Keratinocyte (primary cell): ENCODE results near the gene VPS52. TPM values are rescaled to one million over a fixed set of nuclear protein-coding genes. Genes with fewer than 3 reads are reported as not detected.

Source experiments
- DNase-seq: peaks from one replicate; pipeline ENCODE4 v3.0.0-alpha.2; 2011; ENCODE audit warnings: low read depth, missing footprints, low spot score
- FAIRE-seq: peaks from 2 replicates; lab custom pipeline; 2011; peaks lifted over from hg19 to GRCh38; lab: Jason Lieb, UNC
- H2AFZ ChIP-seq: 2 replicates; pipeline ENCODE4 v1.6.0; 2012; ENCODE audit warnings: low read length, control low read depth, inconsistent platforms; ENCODE audit not compliant: control insufficient read depth
- H3K27ac ChIP-seq: 2 replicates; pipeline ENCODE4 v1.5.1; 2011; ENCODE audit warnings: low read length; ENCODE audit not compliant: control insufficient read depth, insufficient read depth
- H3K27me3 ChIP-seq: 3 replicates; pipeline ENCODE4 v1.6.0; 2011; ENCODE audit warnings: low read length; ENCODE audit not compliant: control insufficient read depth, insufficient read depth; ENCODE audit errors: extremely low read depth
- H3K36me3 ChIP-seq, 2 experiments: 2 replicates in 1 of 2; 3 replicates in 1 of 2; pipeline ENCODE4 v1.5.1; 2011; ENCODE audit warnings: low read length in 2 of 2, mild to moderate bottlenecking in 1 of 2; ENCODE audit not compliant: control insufficient read depth in 2 of 2, insufficient read depth in 2 of 2; ENCODE audit errors: extremely low read depth in 1 of 2
- H3K4me1 ChIP-seq: 3 replicates; pipeline ENCODE4 v1.5.1; 2011; ENCODE audit warnings: low read length; ENCODE audit not compliant: control insufficient read depth, insufficient read depth; ENCODE audit errors: extremely low read depth
- H3K4me2 ChIP-seq: 3 replicates; pipeline ENCODE4 v1.6.0; 2011; ENCODE audit warnings: low read depth, low read length; ENCODE audit not compliant: control insufficient read depth, insufficient read depth; ENCODE audit errors: extremely low read depth
- H3K4me3 ChIP-seq, 3 experiments: fragments of 200-600 bp in 1 of 3; sonication (generic) in 1 of 3; 2 replicates in 2 of 3; 3 replicates in 1 of 3; pipeline ENCODE4 v1.5.1; 2011 to 2016; ENCODE audit warnings: low read length in 3 of 3, mild to moderate bottlenecking in 3 of 3, control low read depth in 2 of 3, inconsistent platforms in 1 of 3, low read depth in 1 of 3, mixed read lengths in 1 of 3, mixed run types in 1 of 3, moderate library complexity in 1 of 3; ENCODE audit not compliant: control insufficient read depth in 2 of 3, insufficient read depth in 2 of 3; ENCODE audit errors: extremely low read depth in 1 of 3
- H3K79me2 ChIP-seq: 2 replicates; pipeline ENCODE4 v1.6.0; 2012; ENCODE audit warnings: low read length; ENCODE audit not compliant: control insufficient read depth, insufficient read depth
- H3K9ac ChIP-seq: 3 replicates; pipeline ENCODE4 v1.6.0; 2011; ENCODE audit warnings: low read length; ENCODE audit not compliant: control insufficient read depth, insufficient read depth; ENCODE audit errors: extremely low read depth
- H3K9me1 ChIP-seq: 3 replicates; pipeline ENCODE4 v1.6.0; 2011; ENCODE audit warnings: low read length; ENCODE audit not compliant: control insufficient read depth, insufficient read depth; ENCODE audit errors: extremely low read depth
- H3K9me3 ChIP-seq: 2 replicates; pipeline ENCODE4 v1.5.1; 2012; ENCODE audit warnings: low read depth, low read length; ENCODE audit not compliant: control insufficient read depth
- H4K20me1 ChIP-seq: 3 replicates; pipeline ENCODE4 v1.6.0; 2011; ENCODE audit warnings: low read length; ENCODE audit not compliant: control insufficient read depth, insufficient read depth; ENCODE audit errors: extremely low read depth
- CTCF ChIP-seq, 3 experiments: IDR thresholded peaks in 1 of 3; conservative IDR thresholded peaks in 1 of 3; optimal IDR thresholded peaks in 1 of 3; 2 replicates in 2 of 3; 3 replicates in 1 of 3; pipeline versions ENCODE3 to v1.5.1; 2011; ENCODE audit warnings: low read length in 3 of 3, mild to moderate bottlenecking in 3 of 3, moderate library complexity in 2 of 3, control low read depth in 1 of 3, inconsistent platforms in 1 of 3; ENCODE audit not compliant: insufficient read depth in 2 of 3; ENCODE audit errors: extremely low read depth in 1 of 3
- EZH2 ChIP-seq: IDR thresholded peaks from one replicate; pipeline ENCODE4 v1.6.1; 2012; ENCODE audit warnings: inconsistent platforms, mild to moderate bottlenecking, low read length, moderate library complexity
- dilution Hi-C: fragments of 300-500 bp; cut with MboI; formaldehyde crosslinking; loops from one replicate; pipeline ENCODE4 v1.7.0; 2020; ENCODE audit warnings: low sequenced_read_pairs; ENCODE audit not compliant: extremely low pct_ligation_motif_present
- polyA plus RNA-seq, 5 experiments: library from polyadenylated mRNA; depleted of rRNA in 3 of 5; stranded (reverse) in 3 of 5; stranded (forward) in 1 of 5; unstranded in 1 of 5; fragments of >200 nt; gene quantifications; 1 replicate in 1 of 5; 2 replicates in 3 of 5; 3 replicates in 1 of 5; pipeline versions ENCODE4 v1.2.1 to v1.2.3, GENCODE V29; 2011 to 2012; ENCODE audit warnings: missing spikeins in 2 of 5, low read depth in 1 of 5, low replicate concordance in 1 of 5

VPS52 gene
- polyA plus RNA-seq, 1 donor (not counting 4 experiments of a cell fraction or from before 2014, with no cell fraction given), result 36.2 TPM

GRCh38 chr6:33254591-33254990 lies 17.1 kb downstream of the VPS52 start:
- H2AFZ ChIP-seq, result no peak overlapping the region
- no peak for FAIRE-seq
- H3K9me1 ChIP-seq, result no peaks in the 10 kb centered on the region
- H3K27me3 ChIP-seq, result no peaks in the 10 kb centered on the region
- H3K9me3 ChIP-seq, result no peaks in the 10 kb centered on the region
- H4K20me1 ChIP-seq, result no peaks in the 10 kb centered on the region
- H3K36me3 ChIP-seq, result peaks cover 3 to 14% of the 10 kb centered on the region in 2 experiments
- no peak overlapping the region for H3K9ac ChIP-seq
- no peak overlapping the region for H3K4me2 ChIP-seq
- H3K4me3 ChIP-seq, result no peak overlapping the region
- TF ChIP-seq EZH2, result no peak
- peaks cover 23% of the 10 kb centered on the region for H3K4me1 ChIP-seq
- dilution Hi-C loops, result no loop called here
- H3K27ac ChIP-seq, result no peak overlapping the region
- no peaks in the 10 kb centered on the region for H3K79me2 ChIP-seq
- DNase-seq, result no peak

- H3K4me3 ChIP-seq, result no peak overlapping the region
- H3K79me2 ChIP-seq, result no peaks in the 10 kb centered on the region
- no peak overlapping the region for H2AFZ ChIP-seq
- H4K20me1 ChIP-seq, result no peaks in the 10 kb centered on the region
- H3K27me3 ChIP-seq, result no peaks in the 10 kb centered on the region
- H3K9ac ChIP-seq, result no peak overlapping the region
- no peaks in the 10 kb centered on the region for H3K9me1 ChIP-seq
- H3K4me1 ChIP-seq, result peaks cover 35% of the 10 kb centered on the region
- H3K27ac ChIP-seq, result no peak overlapping the region
- no peak for FAIRE-seq
- no peak overlapping the region for H3K4me2 ChIP-seq
- dilution Hi-C loops, result no loop called here
- TF ChIP-seq EZH2 (no peak), CTCF (optimal IDR thresholded peaks at IDR 0.05 in 1 of 3, IDR thresholded peaks at IDR 0.05 in 1 of 3, conservative IDR thresholded peaks at IDR 0.05 in 1 of 3; ENCODE audit: extremely low read depth in 1 of 3, insufficient read depth in 2 of 3, low read length in 3 of 3) (no peak)
- H3K9me3 ChIP-seq, result no peaks in the 10 kb centered on the region
- peaks cover 0 to 14% of the 10 kb centered on the region in 2 experiments for H3K36me3 ChIP-seq
- DNase-seq, result no peak
Measured at GRCh38 chr6:33252759-33253158, 18.9 kb downstream of the VPS52 start.

GRCh38 chr6:33251395-33252012 lies 20.2 kb downstream of the VPS52 start:
- Histone ChIP-seq H3K27ac (no peak overlapping the region), H3K4me2 (no peak overlapping the region), H3K4me3 (no peak overlapping the region), H3K9me3 (no peaks in the 10 kb centered on the region), H3K9me1 (no peaks in the 10 kb centered on the region), H4K20me1 (no peaks in the 10 kb centered on the region), H2AFZ (no peak overlapping the region), H3K9ac (no peak overlapping the region), H3K27me3 (no peaks in the 10 kb centered on the region), H3K4me1 (peaks cover 36% of the 10 kb centered on the region), H3K79me2 (no peaks in the 10 kb centered on the region), H3K36me3 (peaks cover 0 to 14% of the 10 kb centered on the region in 2 experiments)
- DNase-seq (no peak), FAIRE-seq (no peak)
- dilution Hi-C loops, result no loop called here
- TF ChIP-seq EZH2 (no peak), CTCF (optimal IDR thresholded peaks at IDR 0.05 in 1 of 3, IDR thresholded peaks at IDR 0.05 in 1 of 3, conservative IDR thresholded peaks at IDR 0.05 in 1 of 3; ENCODE audit: extremely low read depth in 1 of 3, insufficient read depth in 2 of 3, low read length in 3 of 3) (no peak)
